Adipose tissue (tissue), 3 donors: ENCODE measurements around the gene KHDC1. TPM values are rescaled to one million over a fixed set of nuclear protein-coding genes. Genes with fewer than 3 reads are reported as not detected.
"Not testable (repeated sequence)": the region's sequence is repeated elsewhere in the genome, so short reads cannot be mapped to it uniquely, and the experiment has no call there.

Experiments
- H3K27ac ChIP-seq: one replicate; pipeline ENCODE4 v1.5.1; 2013; ENCODE audit warnings: low read depth, low read length
- WGBS, 3 donors: extraction: QIAGEN DNeasy Blood & Tissue Kit; methylation state at CpG; one replicate each; pipeline ENCODE4 v1.1.7; 2013; 5-methylcytosine and 5-hydroxymethylcytosine counted together
- polyA plus RNA-seq, 3 donors: library from polyadenylated mRNA; stranded (reverse); fragments of 200-250 nt; gene quantifications; one replicate each; pipeline ENCODE4 v1.2.3, GENCODE V29; 2013
- donor health status: healthy with polysubstance abuse.
- donor health status: Bipolar disorder and iron deficiency.
- donor health status: healthy.

The KHDC1 gene
- polyA plus RNA-seq, 3 donors: 0.88 to 2.4 (median 2.0) TPM

DNA sequence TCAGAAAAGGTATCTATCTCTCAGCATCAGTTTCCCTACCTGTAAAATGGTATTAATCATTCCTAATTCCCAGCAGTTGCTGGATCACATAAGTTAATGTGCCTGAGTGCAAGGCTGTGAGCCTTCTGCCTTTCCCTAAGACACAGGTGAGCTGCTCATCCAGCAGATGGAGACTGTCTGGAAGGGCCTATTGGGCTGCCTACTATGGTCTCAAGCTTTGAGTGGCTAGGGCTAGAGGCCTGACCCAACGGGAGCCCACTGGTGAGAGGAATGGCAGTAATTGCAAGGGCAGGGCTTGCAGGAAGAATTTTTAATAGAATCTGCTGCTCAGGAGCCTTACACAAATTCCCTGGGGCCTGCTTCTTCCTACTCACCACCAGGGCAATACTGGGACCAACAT lies 4.3 kb downstream of the KHDC1 start:
- H3K27ac ChIP-seq: no peak overlapping the region
- WGBS, 3 donors: 72 to 97% (median 95%) methylated on average over 1 of the region's 1 CpG

DNA sequence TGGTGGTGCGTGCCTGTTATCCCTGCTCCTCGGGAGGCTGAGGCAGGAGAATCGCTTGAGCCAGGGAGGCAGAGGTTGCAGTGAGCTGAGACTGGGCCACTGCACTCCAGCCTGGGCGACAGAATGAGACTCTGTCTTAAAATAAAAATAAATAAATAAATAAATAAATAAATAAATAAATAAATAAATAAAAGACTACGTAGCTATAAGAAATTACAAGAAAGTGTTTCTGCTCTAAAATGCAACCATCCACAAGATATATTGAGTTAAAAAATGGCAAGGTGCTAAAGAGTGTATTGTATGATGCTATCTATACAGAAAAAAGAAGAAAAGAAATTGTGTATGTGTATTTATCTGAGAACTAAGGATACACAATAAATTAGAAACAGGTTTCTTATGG lies 8.7 kb downstream of the KHDC1 start:
- H3K27ac ChIP-seq: not testable (repeated sequence)
- 97 to 98% (median 98%) methylated on average over 5 of the region's 5 CpGs for WGBS, 3 donors

DNA sequence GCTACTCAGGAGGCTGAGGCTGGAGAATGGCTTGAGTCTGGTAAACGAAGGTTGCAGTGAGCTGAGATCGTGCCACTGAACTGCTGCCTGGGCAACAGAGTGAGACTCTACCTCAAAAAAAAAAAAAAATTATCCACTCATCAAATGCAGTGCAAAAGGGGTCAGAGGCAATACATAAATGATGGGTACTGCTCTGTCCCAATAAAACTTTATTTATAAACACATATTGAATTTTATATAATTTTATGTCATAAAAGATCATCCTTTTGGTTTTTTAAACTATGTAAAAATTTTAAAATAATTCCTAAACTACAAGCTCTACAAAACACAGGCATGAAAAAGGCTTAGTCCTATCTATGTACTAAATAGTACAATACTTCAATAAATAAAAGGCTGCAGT lies 10.3 kb downstream of the KHDC1 start:
- no peak overlapping the region for H3K27ac ChIP-seq
- 92 to 96% (median 95%) methylated on average over 2 of the region's 2 CpGs for WGBS, 3 donors

GRCh38 chr6:73250016-73250415 lies 13.0 kb downstream of the KHDC1 start:
- H3K27ac ChIP-seq: no peak overlapping the region

DNA sequence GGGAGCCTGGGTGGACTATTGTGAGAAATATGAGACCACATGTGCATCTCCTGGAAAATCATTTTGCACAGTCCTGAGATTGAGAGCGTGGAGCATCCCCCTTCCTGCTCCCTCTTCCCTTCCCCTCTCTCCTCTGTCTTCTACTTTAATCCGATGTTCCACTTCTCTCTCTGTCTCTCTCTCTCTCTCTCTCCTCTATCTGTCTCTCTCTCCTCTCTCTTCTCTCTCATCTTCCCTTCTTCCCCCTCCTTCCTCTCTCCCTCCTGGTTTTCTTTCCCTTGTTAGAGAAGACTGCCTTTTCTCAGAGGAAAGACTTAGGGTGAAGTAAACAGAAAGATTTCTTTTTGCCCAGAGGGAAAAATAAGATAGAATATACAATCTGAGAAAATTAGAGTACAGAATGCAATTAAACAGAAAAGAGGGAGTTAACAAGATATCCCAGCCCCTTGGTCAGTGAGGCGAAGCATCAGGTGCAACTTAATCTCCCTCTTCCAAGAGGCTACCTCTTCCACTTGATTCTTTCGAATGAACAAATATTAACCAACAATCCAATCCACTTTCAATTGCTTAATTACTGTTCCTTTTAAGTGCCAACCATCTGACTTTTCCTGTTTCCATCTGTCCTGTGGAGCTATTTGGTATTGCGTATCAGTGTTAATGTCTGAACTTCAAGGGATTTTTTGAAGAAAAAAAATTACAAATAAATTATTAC lies 14.6 kb downstream of the KHDC1 start:
- WGBS, 3 donors: 53 to 73% (median 70%) methylated on average over 5 of the region's 5 CpGs
- no peak overlapping the region for H3K27ac ChIP-seq

DNA sequence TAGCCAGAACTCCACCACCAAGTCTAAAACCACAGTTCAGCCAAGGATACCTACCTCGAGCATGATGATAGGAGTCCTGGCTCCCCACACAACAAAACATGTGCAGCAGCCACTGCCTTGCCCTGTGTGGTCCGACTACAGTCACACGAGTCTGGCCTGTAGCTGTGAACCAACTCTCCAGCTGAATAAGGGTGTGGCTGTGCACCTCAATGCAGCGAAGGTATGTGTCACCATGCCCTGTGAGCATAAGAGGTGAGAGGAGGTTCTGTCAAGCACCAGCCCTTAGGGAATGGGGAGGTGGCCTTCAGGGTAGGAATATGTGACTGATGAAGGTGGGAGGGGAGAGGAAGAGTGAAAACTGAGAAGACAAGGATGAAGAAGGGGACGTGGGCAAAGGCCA lies 21.0 kb downstream of the KHDC1 start:
- 82 to 92% (median 90%) methylated on average over 5 of the region's 5 CpGs for WGBS, 3 donors
- no peak overlapping the region for H3K27ac ChIP-seq

DNA sequence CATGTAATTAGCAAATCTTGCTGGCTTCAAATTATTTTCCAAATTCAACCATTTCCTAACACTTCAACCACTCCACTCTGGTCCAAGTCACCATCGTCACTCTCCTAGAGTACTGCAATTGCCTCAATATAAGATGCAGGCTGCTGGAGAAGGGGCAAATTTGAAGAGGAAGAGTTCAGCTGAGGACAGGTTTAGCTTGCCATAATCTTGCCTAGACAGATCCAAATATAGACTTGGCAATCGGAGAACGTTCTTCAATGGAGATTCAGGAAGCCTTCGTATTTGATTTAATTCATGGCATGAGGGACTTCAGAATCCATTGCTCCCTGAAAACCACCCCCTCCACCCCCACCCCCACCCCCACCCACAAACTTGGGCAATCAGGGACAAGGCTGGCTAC lies 22.3 kb downstream of the KHDC1 start:
- no peak overlapping the region for H3K27ac ChIP-seq
- WGBS, 3 donors: 80 to 83% (median 80%) methylated on average over 4 of the region's 4 CpGs

GRCh38 chr6:73236144-73236750 lies 26.7 kb downstream of the KHDC1 start:
- H3K27ac ChIP-seq: no peak overlapping the region
- WGBS, 3 donors: 83 to 94% (median 85%) methylated on average over 5 of the region's 5 CpGs

GRCh38 chr6:73234733-73235132 lies 28.3 kb downstream of the KHDC1 start:
- 83 to 96% (median 86%) methylated on average over 1 of the region's 1 CpG for WGBS, 3 donors

GRCh38 chr6:73233971-73234370 lies 29.0 kb downstream of the KHDC1 start:
- WGBS, 3 donors: 27 to 63% (median 35%) methylated on average over 3 of the region's 3 CpGs
- H3K27ac ChIP-seq: not testable (repeated sequence)

More at GRCh38 chr6:73234733-73235132, 28.3 kb downstream of the KHDC1 start:
- H3K27ac ChIP-seq: no peak overlapping the region

DNA sequence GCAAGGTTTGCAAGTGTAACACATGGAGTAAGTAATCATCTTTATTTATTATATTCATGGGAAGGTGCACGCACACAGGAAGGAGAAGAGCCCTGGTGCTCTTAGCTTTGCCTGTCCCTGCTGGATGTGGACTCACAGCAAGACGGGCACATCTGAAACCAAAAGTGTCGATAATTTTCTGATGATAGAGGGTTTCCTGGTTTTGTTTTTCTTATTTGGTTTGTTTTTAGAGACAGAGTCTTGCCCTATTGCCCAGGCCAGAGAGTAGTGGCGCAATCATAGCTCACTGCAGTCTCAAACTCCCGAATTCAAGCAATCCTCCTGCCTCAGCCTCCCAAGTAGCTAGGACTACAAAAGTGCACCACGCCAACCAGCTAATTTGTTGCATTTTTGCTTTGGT lies 29.9 kb downstream of the KHDC1 start:
- H3K27ac ChIP-seq: no peak overlapping the region
- 79 to 87% (median 86%) methylated on average over 6 of the region's 6 CpGs for WGBS, 3 donors

DNA sequence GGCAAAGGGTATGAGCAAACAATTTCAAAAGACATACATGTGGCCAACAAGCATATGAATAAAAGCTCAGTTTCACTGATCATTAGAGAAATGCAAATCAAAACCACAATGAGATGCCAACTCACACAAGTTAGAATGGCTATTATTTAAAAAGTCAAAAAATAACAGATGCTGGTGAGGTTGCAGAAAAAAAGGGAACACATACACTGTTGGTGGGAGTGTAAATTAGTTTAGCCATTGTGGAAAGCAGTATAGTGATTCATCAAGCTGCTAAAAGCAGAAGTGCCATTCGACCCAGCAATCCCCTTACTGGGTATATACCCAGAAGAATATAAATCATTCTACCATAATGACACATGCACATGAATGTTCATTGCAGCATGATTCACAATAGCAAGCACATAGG lies 31.0 kb downstream of the KHDC1 start:
- H3K27ac ChIP-seq: no peak overlapping the region
- 36 to 60% (median 39%) methylated on average over 1 of the region's 1 CpG for WGBS, 3 donors

- 86 to 95% (median 90%) methylated on average over 3 of the region's 3 CpGs for WGBS, 3 donors
- H3K27ac ChIP-seq: no peak overlapping the region
These were observed 35.3 kb downstream of the KHDC1 start for GRCh38 chr6:73227606-73228255.

- WGBS, 3 donors: 80 to 94% (median 91%) methylated on average over 4 of the region's 4 CpGs
These were observed 37.6 kb downstream of the KHDC1 start, which contains the start of gene KHDC1L for GRCh38 chr6:73225396-73225795. Gene KHDC1L, minus strand, starts transcription at chr6:73225496. Its CDS starts 88 bp downstream, at chr6:73225408.

GRCh38 chr6:73216859-73217258 lies 46.1 kb downstream of the KHDC1 start:
- H3K27ac ChIP-seq: no peak overlapping the region
- WGBS, 3 donors: 89 to 94% (median 93%) methylated on average over 2 of the region's 2 CpGs

More at GRCh38 chr6:73225396-73225795, 37.6 kb downstream of the KHDC1 start, which contains the start of gene KHDC1L:
- no peak within 1 kb of the TSS for H3K27ac ChIP-seq

GRCh38 chr6:73209117-73209516 lies 53.9 kb downstream of the KHDC1 start:
- no peak overlapping the region for H3K27ac ChIP-seq
- WGBS, 3 donors: 73 to 96% (median 79%) methylated on average over 9 of the region's 9 CpGs

GRCh38 chr6:73207221-73207837 lies 55.7 kb downstream of the KHDC1 start:
- no peak overlapping the region for H3K27ac ChIP-seq
- WGBS, 3 donors: 75 to 91% (median 90%) methylated on average over 3 of the region's 3 CpGs

- WGBS, 3 donors: 83 to 84% (median 84%) methylated on average over 4 of the region's 4 CpGs
- no peak overlapping the region for H3K27ac ChIP-seq
These were observed 58.7 kb downstream of the KHDC1 start for GRCh38 chr6:73204252-73204651.

DNA sequence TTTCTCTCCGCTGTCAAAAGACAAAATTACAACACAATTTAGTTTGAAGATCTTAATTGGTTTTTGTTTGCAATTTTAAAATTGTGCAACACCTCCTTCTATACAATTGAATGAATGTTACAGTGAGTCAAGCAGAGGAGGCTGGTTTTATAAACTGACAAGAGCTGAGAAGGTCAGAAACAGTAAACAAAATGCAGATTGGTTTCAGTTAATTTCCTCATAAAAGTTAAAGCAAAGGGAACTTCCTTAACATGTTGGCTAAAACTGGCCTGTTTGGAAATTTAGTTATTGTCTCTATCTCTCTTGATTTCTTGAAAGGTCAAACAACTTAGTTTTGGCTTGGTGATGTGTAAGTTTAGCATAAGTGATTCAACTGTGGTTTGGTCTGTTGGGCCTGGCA lies 59.9 kb downstream of the KHDC1 start:
- H3K27ac ChIP-seq: no peak overlapping the region
- 61 to 93% (median 74%) methylated on average over 1 of the region's 1 CpG for WGBS, 3 donors
